Neural crest cell (in vitro differentiated cells): ENCODE measurements around the gene EIF4E1B. TPM values are rescaled to one million over a fixed set of nuclear protein-coding genes. Genes with fewer than 3 reads are reported as not detected.

ENCODE experiments used
- DNase-seq: peaks from one replicate; pipeline ENCODE4 v3.0.0; 2021; ENCODE audit warnings: low read depth, mixed read lengths, low spot score
- H3K27ac Mint-ChIP-seq: one replicate; pipeline ENCODE4 v1.8.0; 2021; ENCODE audit warnings: mild to moderate bottlenecking, mixed read lengths; ENCODE audit not compliant: unreplicated experiment
- H3K27me3 Mint-ChIP-seq: 2 replicates; pipeline ENCODE4 v1.8.0; 2021; ENCODE audit warnings: low read depth, mild to moderate bottlenecking, mixed read lengths
- H3K36me3 Mint-ChIP-seq: 2 replicates; pipeline ENCODE4 v1.8.0; 2021; ENCODE audit warnings: low read depth, mild to moderate bottlenecking, mixed read lengths
- H3K4me1 Mint-ChIP-seq: 2 replicates; pipeline ENCODE4 v1.8.0; 2021; ENCODE audit warnings: mixed read lengths
- H3K4me3 Mint-ChIP-seq: one replicate; pipeline ENCODE4 v1.8.0; 2021; ENCODE audit warnings: mild to moderate bottlenecking, mixed read lengths
- H3K9me3 Mint-ChIP-seq: 2 replicates; pipeline ENCODE4 v1.8.0; 2021; ENCODE audit warnings: mixed read lengths
- CTCF ChIP-seq: fragments of 200-600 bp; sonication (generic); conservative IDR thresholded peaks from 2 replicates; pipeline ENCODE4 v1.5.0; 2021; ENCODE audit warnings: antibody characterized with exemption, mild to moderate bottlenecking
- total RNA-seq: library from RNA; stranded (reverse); gene quantifications from 2 replicates; pipeline ENCODE4 v1.2.1, GENCODE V29; 2021

EIF4E1B gene
- total RNA-seq, 1 donor from 2014 or later = not detected

GRCh38 chr5:176658007-176658599 lies 27.6 kb downstream of the EIF4E1B start:
- Mint-ChIP-seq H3K4me3 (peak overlapping the region; percentile 71), H3K27ac (no peak overlapping the region), H3K36me3 (peaks cover 3% of the 10 kb centered on the region), H3K4me1 (peaks cover 5% of the 10 kb centered on the region), H3K9me3 (no peaks in the 10 kb centered on the region), H3K27me3 (no peaks in the 10 kb centered on the region)
- TF ChIP-seq CTCF = peak; percentile 85
- DNase-seq = peak; percentile 70

DNA sequence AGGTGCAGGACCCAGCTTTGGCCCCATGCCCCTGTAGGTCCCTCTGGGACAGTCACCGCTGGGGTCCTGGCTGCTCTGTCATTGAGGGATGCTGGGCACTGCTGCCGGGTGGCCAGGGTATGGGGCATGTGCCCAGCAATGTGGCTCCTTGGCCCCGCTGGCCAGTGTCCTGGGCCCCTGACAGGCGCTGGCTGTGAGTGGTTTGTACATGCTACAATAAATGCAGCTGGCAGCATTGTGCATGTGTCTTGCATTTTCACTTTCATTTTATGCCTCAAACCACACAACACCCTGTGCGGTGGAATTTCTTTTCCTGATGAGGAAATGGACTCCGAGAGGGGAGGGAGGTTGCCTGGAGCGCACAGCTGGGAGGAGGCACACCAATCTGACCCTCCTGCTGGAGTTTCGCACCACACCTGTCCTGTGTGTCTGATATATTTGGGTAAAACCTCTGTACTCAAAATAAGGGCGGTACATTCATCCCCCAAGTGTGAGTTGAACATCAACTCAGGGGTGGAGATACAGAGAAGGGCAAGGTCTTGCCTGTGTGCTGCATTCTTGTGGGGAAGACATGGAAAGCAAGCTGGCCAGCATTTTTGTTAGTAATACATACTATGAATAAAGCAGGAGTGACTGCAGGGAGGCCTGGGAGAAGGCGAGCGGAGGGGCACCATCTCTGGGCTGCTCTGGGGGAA lies 28.5 kb downstream of the EIF4E1B start:
- H3K27ac Mint-ChIP-seq = no peak overlapping the region
- no peak overlapping the region for H3K4me3 Mint-ChIP-seq
- no peaks in the 10 kb centered on the region for H3K36me3 Mint-ChIP-seq
- peaks cover 2% of the 10 kb centered on the region for H3K27me3 Mint-ChIP-seq
- H3K4me1 Mint-ChIP-seq = peaks cover 5% of the 10 kb centered on the region
- no peak for DNase-seq
- no peak for TF ChIP-seq CTCF
- H3K9me3 Mint-ChIP-seq = no peaks in the 10 kb centered on the region

- no peaks in the 10 kb centered on the region for H3K36me3 Mint-ChIP-seq
- H3K27ac Mint-ChIP-seq = no peak overlapping the region
- H3K27me3 Mint-ChIP-seq = peaks cover 6% of the 10 kb centered on the region
- H3K9me3 Mint-ChIP-seq = no peaks in the 10 kb centered on the region
- DNase-seq = no peak
- no peak overlapping the region for H3K4me3 Mint-ChIP-seq
- no peak for TF ChIP-seq CTCF
- H3K4me1 Mint-ChIP-seq = peaks cover 5% of the 10 kb centered on the region
These were observed 29.0 kb downstream of the EIF4E1B start for GRCh38 chr5:176659512-176659839.

- no peak for TF ChIP-seq CTCF
- H3K27me3 Mint-ChIP-seq = peaks cover 6% of the 10 kb centered on the region
- H3K4me3 Mint-ChIP-seq = no peak overlapping the region
- H3K4me1 Mint-ChIP-seq = peaks cover 5% of the 10 kb centered on the region
- DNase-seq = no peak
- H3K36me3 Mint-ChIP-seq = no peaks in the 10 kb centered on the region
- H3K27ac Mint-ChIP-seq = no peak overlapping the region
- no peaks in the 10 kb centered on the region for H3K9me3 Mint-ChIP-seq
These were observed 29.5 kb downstream of the EIF4E1B start for GRCh38 chr5:176659860-176660461.

GRCh38 chr5:176660530-176660859 lies 30.0 kb downstream of the EIF4E1B start:
- H3K4me3 Mint-ChIP-seq = no peak overlapping the region
- H3K27ac Mint-ChIP-seq = no peak overlapping the region
- H3K4me1 Mint-ChIP-seq = peaks cover 5% of the 10 kb centered on the region
- no peaks in the 10 kb centered on the region for H3K36me3 Mint-ChIP-seq
- H3K27me3 Mint-ChIP-seq = peaks cover 8% of the 10 kb centered on the region
- TF ChIP-seq CTCF = no peak
- no peak for DNase-seq
- no peaks in the 10 kb centered on the region for H3K9me3 Mint-ChIP-seq
